Esophagus muscularis mucosa (tissue), 4 donors: Measurements from ENCODE around the gene GRIK3.

Source experiments
- EP300 ChIP-seq: sonication (generic); formaldehyde crosslinking; IDR thresholded peaks from one replicate; pipeline ENCODE4 v1.6.1; 2017; ENCODE audit warnings: antibody characterized with exemption
- POLR2A ChIP-seq: fragments of 450-650 bp; IDR thresholded peaks from one replicate; pipeline ENCODE4 v1.6.1; 2017; ENCODE audit warnings: antibody characterized with exemption, moderate library complexity, mild to moderate bottlenecking, low read depth
- POLR2AphosphoS5 ChIP-seq, 2 donors: sonication (generic); formaldehyde crosslinking; IDR thresholded peaks; one replicate each; pipeline ENCODE4 v1.6.1; 2017; ENCODE audit warnings: antibody characterized with exemption in 2 of 2
- TF ChIP-seq, protein P1 (sequence below), 3 experiments: fragments of 200-600 bp in 2 of 3; fragments of 450-650 bp in 1 of 3; sonication (generic) in 2 of 3; IDR thresholded peaks; one replicate each; pipeline ENCODE4 v1.5.1; 2017 to 2019; ENCODE audit warnings: antibody characterized with exemption in 3 of 3, mild to moderate bottlenecking in 2 of 3, moderate library complexity in 1 of 3

DNA sequence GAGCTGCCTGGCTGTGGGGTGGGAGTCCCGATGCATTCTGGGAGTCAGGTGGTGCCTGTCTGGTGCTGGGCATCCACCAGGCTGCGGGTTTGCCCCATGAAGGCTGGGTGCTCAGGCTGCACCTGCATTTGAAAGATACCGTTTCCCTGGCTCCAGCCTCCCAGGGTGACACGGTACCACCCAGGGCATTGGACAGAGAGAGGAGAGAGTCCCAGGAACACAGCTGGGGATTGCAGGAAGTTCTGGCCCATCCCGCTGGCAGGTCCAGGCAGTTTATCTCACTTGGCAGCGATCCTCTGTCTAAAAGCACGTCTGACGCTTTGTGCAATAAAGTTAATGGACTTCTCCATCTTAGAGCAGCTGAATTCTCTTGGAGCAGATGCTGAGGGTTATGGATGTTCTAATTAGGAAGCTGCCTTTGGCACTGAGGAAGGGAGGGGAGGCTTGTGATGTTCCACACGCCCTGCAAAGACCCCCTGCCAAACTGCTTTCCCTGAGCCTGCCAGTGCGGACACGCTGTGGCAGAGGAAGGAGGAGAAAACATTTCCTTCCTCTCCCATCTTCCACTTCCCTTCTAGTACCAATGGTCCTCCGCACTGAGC lies 246.9 kb downstream of the GRIK3 start:
- TF ChIP-seq POLR2A (no peak), POLR2AphosphoS5 (IDR thresholded peaks at IDR 0.05) (no peak), EP300 (no peak)
- TF ChIP-seq, protein P1, sequence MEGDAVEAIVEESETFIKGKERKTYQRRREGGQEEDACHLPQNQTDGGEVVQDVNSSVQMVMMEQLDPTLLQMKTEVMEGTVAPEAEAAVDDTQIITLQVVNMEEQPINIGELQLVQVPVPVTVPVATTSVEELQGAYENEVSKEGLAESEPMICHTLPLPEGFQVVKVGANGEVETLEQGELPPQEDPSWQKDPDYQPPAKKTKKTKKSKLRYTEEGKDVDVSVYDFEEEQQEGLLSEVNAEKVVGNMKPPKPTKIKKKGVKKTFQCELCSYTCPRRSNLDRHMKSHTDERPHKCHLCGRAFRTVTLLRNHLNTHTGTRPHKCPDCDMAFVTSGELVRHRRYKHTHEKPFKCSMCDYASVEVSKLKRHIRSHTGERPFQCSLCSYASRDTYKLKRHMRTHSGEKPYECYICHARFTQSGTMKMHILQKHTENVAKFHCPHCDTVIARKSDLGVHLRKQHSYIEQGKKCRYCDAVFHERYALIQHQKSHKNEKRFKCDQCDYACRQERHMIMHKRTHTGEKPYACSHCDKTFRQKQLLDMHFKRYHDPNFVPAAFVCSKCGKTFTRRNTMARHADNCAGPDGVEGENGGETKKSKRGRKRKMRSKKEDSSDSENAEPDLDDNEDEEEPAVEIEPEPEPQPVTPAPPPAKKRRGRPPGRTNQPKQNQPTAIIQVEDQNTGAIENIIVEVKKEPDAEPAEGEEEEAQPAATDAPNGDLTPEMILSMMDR (IDR thresholded peaks at IDR 0.05): no peak
